Heart right ventricle (tissue), 16 donors: ENCODE results near the gene ABI2. TPM values are rescaled to one million over a fixed set of nuclear protein-coding genes. Genes with fewer than 3 reads are reported as not detected.
A peak's percentile ranks its signal among the peaks of the same experiment; 100 is the strongest.

Experiments used
- ATAC-seq, 8 donors: fragments of 200-7000 bp; cut with Tn5 transposase; one replicate each; pipeline ENCODE4 v1.9.1; 2020; ENCODE audit warnings: mild to moderate bottlenecking in 8 of 8, moderate library complexity in 8 of 8, moderate number of reproducible peaks in 1 of 8
- DNase-seq, 2 donors: peaks; one replicate each; pipeline ENCODE4 v3.0.0-alpha.2; 2020
- H3K27ac ChIP-seq, 10 donors: fragments of 200-600 bp; sonication (generic) in 2 of 10; one replicate each; pipeline versions ENCODE4 v1.5.0 to v1.8.0; 2020 to 2022; ENCODE audit warnings: mild to moderate bottlenecking in 3 of 10
- H3K27me3 ChIP-seq, 7 donors: fragments of 200-600 bp; one replicate each; pipeline ENCODE4 v1.8.0; 2021 to 2022; ENCODE audit warnings: mild to moderate bottlenecking in 2 of 7
- H3K36me3 ChIP-seq, 9 donors: fragments of 200-600 bp; sonication (generic) in 1 of 9; one replicate each; pipeline versions ENCODE4 v1.5.0 to v1.8.0; 2020 to 2022; ENCODE audit warnings: mild to moderate bottlenecking in 2 of 9
- H3K4me1 ChIP-seq, 9 donors: fragments of 200-600 bp; sonication (generic) in 1 of 9; one replicate each; pipeline versions ENCODE4 v1.5.0 to v1.8.0; 2020 to 2022; ENCODE audit warnings: mild to moderate bottlenecking in 4 of 9
- H3K4me3 ChIP-seq, 10 donors: fragments of 200-600 bp; sonication (generic) in 2 of 10; one replicate each; pipeline versions ENCODE4 v1.5.0 to v1.8.0; 2020 to 2022; ENCODE audit warnings: mild to moderate bottlenecking in 7 of 10, moderate library complexity in 2 of 10
- H3K9me3 ChIP-seq, 11 donors: fragments of 200-600 bp in 10 of 11; sonication (generic) in 2 of 11; one replicate each; pipeline versions ENCODE4 v1.5.0 to v1.8.0; 2013 to 2022; ENCODE audit warnings: mild to moderate bottlenecking in 2 of 11, control low read depth in 1 of 11, moderate library complexity in 1 of 11
- WGBS, 2 donors: extraction: QIAGEN DNeasy Blood & Tissue Kit; methylation state at CpG; one replicate each; pipeline ENCODE4 v1.1.7; 2013; ENCODE audit warnings: inconsistent platforms in 1 of 2; 5-methylcytosine and 5-hydroxymethylcytosine counted together
- intact Hi-C, 10 donors: fragments of 100-400 bp; cut with DNase I; formaldehyde crosslinking; loops; one replicate each; pipeline versions ENCODE4 v1.11.1 to v1.14.2; 2022
- polyA plus RNA-seq, 2 donors: library from polyadenylated mRNA; stranded (reverse); fragments of 200-250 nt; gene quantifications; one replicate each; pipeline ENCODE4 v1.2.3, GENCODE V29; 2013
- total RNA-seq, 10 donors: library from RNA; stranded (reverse); fragmentation: NEBNext Ultra II Directional in 3 of 10; extraction: Animal tissue kit (Norgen Biotek cat#: 25700) in 3 of 10; gene quantifications; one replicate each; pipeline versions ENCODE4 v1.2.1 to v1.2.4, GENCODE V29; 2021 to 2023
- TF ChIP-seq, protein P1 (sequence below), 9 donors: fragments of 200-600 bp; sonication (generic) in 2 of 9; IDR thresholded peaks; one replicate each; pipeline versions ENCODE4 v1.5.0 to v1.8.0; 2021 to 2022; ENCODE audit warnings: antibody characterized with exemption in 9 of 9, mild to moderate bottlenecking in 5 of 9, moderate library complexity in 1 of 9
- donor health status: Arrhythmogenic right ventricular cardiomyopathy.
- donor health status: ischemic (EF 13 %, LVEDD 7.1; RV severe dilation, severe dysfunction).
- donor health status: healthy with polysubstance abuse.
- donor health status: DM: no; HTN: yes; CAD: no.
- donor health status: DM: no; HTN: no; CAD: no.
- donor health status: ischemic (EF 25% LVEDD 6.9; RV normal size, moderate dysfunction).
- donor health status: ischemic (EF 25% LVEDD 5.7; RV mildly dilated, moderate dysfunction).
- donor health status: healthy.
- donor health status: DM: yes; HTN: yes; CAD: no.
- donor health status: Ischemic cardiomyopathy.
- donor health status: ischemic (EF 35%, LVEDD 5.7; RV mildly dilated, moderate dysfunction).
- donor health status: nonischemic (EF 11% LVEDD 7.7; RV severe dilation, severe dysfunction).
- donor health status: DM: yes; HTN: yes; CAD: no.
- donor health status: PGD.
- donor health status: ischemic (EF 29% LVEDD 5.4; RV normal size, mild dysfunction).
- donor health status: nonischemic (EF 23%, LVEDD 6.1; RV moderate dilation, normal function).

Gene ABI2
- total and polyA plus RNA-seq, 12 donors: 12.9 to 76.8 (median 55.7) TPM

DNA sequence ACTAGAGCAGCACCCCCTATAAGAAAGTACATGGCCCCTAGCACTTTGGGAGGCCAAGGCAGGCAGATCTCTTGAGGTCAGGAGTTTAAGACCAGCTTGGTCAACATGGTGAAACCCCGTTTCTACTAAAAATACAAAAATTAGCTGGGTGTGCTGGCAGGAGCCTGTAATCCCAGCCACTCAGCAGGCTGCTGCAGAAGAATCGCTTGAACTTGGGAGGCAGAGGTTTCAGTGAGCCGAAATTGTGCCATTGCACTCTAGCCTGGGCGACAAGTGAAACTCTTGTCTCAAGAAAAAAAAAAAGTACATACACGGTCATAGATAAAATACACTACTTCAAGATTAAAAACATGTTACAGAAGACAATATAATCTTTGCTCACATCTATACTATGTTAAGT, 143.1 kb downstream of the ABI2 start:
- no peak overlapping the region for H3K27ac ChIP-seq
- 87% methylated on average over 5 of the region's 5 CpGs for WGBS, 2 donors
- TF ChIP-seq, protein P1, sequence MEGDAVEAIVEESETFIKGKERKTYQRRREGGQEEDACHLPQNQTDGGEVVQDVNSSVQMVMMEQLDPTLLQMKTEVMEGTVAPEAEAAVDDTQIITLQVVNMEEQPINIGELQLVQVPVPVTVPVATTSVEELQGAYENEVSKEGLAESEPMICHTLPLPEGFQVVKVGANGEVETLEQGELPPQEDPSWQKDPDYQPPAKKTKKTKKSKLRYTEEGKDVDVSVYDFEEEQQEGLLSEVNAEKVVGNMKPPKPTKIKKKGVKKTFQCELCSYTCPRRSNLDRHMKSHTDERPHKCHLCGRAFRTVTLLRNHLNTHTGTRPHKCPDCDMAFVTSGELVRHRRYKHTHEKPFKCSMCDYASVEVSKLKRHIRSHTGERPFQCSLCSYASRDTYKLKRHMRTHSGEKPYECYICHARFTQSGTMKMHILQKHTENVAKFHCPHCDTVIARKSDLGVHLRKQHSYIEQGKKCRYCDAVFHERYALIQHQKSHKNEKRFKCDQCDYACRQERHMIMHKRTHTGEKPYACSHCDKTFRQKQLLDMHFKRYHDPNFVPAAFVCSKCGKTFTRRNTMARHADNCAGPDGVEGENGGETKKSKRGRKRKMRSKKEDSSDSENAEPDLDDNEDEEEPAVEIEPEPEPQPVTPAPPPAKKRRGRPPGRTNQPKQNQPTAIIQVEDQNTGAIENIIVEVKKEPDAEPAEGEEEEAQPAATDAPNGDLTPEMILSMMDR (IDR thresholded peaks at IDR 0.05): no peak
- H3K27me3 ChIP-seq: no peaks in the 10 kb centered on the region
- DNase-seq (no peak), ATAC-seq (no peak)
- intact Hi-C loops: no loop called here
- no peak overlapping the region for H3K4me3 ChIP-seq
- H3K9me3 ChIP-seq: no peaks in the 10 kb centered on the region
- H3K36me3 ChIP-seq: peaks cover 0 to 32% (median 0%) of the 10 kb centered on the region in 9 donors
- peaks cover 0 to 12% (median 5%) of the 10 kb centered on the region in 9 donors for H3K4me1 ChIP-seq

DNA sequence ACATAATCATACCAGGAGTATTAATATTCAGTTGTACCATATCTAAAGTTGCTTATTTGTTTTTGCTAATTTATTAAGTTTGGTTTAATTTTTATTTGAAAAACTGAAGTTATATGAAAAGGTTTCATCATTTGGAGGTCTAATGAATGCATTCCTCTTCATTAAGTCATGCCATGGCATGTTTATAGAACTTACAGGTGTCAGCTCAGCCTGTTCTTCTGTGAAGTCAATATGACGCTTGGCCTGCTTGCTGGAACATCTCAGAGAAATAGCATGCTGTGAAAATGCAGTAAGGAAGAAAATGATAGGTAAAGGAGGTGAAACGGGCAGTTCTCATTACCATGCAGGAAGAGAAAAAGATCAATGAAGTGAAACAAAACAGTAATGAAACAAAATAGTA, 148.7 kb downstream of the ABI2 start:
- Histone ChIP-seq H3K9me3 (no peaks in the 10 kb centered on the region), H3K27ac (no peak overlapping the region), H3K4me3 (no peak overlapping the region), H3K36me3 (peaks cover 0 to 44% (median 0%) of the 10 kb centered on the region in 9 donors), H3K27me3 (no peaks in the 10 kb centered on the region), H3K4me1 (peaks cover 0 to 3% (median 0%) of the 10 kb centered on the region in 9 donors)
- no peak for ATAC-seq
- TF ChIP-seq, protein P1 (IDR thresholded peaks at IDR 0.05): no peak
- intact Hi-C loops: no loop called here
- no peak for DNase-seq
- WGBS, 2 donors: 89% methylated on average over 2 of the region's 2 CpGs

DNA sequence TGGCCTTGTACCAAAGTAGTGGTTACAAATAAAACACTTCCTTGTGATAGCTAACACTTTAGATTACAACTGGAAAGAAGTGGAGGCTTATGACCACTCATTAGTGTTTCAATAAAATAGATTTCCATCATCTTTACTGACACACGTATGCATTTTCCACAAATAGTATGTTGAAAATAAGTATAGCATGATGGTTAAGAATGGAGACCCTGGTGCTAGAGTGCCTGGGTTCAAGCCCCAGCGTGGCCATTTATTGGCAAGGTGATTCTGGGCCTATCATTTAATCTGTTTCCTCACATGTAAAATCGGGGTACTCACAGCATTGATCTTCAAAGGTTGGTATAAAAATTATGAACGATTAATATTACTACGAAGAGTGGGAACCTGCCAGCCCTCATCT, 152.4 kb downstream of the ABI2 start:
- no peak for DNase-seq
- Histone ChIP-seq H3K27me3 (no peaks in the 10 kb centered on the region), H3K4me3 (no peak overlapping the region), H3K27ac (no peak overlapping the region), H3K9me3 (no peaks in the 10 kb centered on the region), H3K4me1 (peaks cover 0 to 6% (median 0%) of the 10 kb centered on the region in 9 donors), H3K36me3 (peaks cover 0 to 55% (median 0%) of the 10 kb centered on the region in 9 donors)
- TF ChIP-seq, protein P1 (IDR thresholded peaks at IDR 0.05): no peak
- ATAC-seq: no peak
- intact Hi-C loops: loop anchor here (5.0 to 10.0 kb wide), 7 partner anchors 172 to 432 kb away; no protein-coding TSS in a partner anchor
- WGBS, 2 donors: 87 to 90% methylated on average over 5 of the region's 5 CpGs

DNA sequence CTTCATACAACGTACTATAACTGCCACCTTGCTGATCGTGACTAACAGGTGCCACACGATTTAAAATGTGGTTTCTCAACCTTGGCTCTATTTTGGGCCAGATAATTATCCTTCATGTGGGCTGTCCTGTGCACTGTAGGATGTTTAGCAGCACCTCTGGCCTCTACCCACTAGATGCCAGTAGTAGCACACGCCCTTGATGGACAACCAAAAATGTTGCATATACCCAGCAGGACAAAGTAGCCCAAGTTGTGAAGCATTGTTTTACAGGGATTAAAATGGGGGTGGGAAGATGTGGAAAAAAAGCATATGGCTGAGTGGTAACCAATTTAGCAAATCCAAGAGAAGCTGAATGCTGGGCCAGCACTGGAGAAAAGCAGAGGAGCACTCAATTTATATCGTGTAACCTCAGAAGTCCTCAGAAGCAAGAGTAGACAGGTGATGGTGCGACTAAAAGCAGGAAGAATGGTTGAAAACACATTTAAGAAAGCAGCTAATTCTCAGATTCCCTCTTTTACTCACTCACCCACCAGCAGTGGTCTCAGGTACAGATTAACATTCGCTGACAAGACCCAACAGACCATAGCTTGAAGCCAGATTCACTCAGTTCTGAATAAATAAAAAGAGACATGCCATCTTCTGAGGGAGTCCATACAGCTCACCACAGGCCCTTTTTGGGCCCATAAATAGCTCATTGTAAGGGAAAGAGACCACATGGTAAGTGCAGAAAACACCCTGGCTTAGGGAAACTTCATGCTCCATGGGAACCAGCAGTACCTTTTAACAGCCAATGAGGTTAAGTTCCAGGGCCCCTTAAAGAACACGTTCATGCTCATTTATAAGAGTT, 156.3 kb downstream of the ABI2 start:
- H3K36me3 ChIP-seq: peaks cover 0 to 74% (median 6%) of the 10 kb centered on the region in 9 donors
- H3K27ac ChIP-seq: no peak overlapping the region
- intact Hi-C loops: loop anchor here (1.0 to 10.0 kb wide), 15 partner anchors 48 to 428 kb away; no protein-coding TSS in a partner anchor
- no peaks in the 10 kb centered on the region for H3K9me3 ChIP-seq
- TF ChIP-seq, protein P1 (IDR thresholded peaks at IDR 0.05): peak; percentile 48 to 79 (median 70)
- DNase-seq: peak in 1 of 2 donors; percentile 19
- H3K4me1 ChIP-seq: peaks cover 0 to 6% (median 0%) of the 10 kb centered on the region in 9 donors
- ATAC-seq: peak; percentile 71 to 91 (median 82)
- no peak overlapping the region for H3K4me3 ChIP-seq
- no peaks in the 10 kb centered on the region for H3K27me3 ChIP-seq
- 78 to 84% methylated on average over 8 of the region's 8 CpGs for WGBS, 2 donors
